HT-29 (cell line): Measurements from ENCODE around the gene NUMB. TPM values are rescaled to one million over a fixed set of nuclear protein-coding genes. Genes with fewer than 3 reads are reported as not detected.
A peak's percentile ranks its signal among the peaks of the same experiment; 100 is the strongest.

Experiments used
- DNase-seq: peaks from one replicate; pipeline ENCODE4 v3.0.0-alpha.2; 2015; ENCODE audit warnings: low spot score
- small RNA-seq: library from RNA; depleted of rRNA; stranded (forward); fragments of <200 nt; gene quantifications from one replicate; pipeline ENCODE3, GENCODE V24; 2014
- total RNA-seq: library from RNA; depleted of rRNA; stranded (reverse); fragments of >200 nt; shearing (Covaris generic); gene quantifications from 2 replicates; pipeline ENCODE4 v1.2.3, GENCODE V29; 2014; rRNA removed

The NUMB gene
- total RNA-seq, 1 experiment from 2014 or later = 19.6 TPM

GRCh38 chr14:73234586-73235394 is 223.6 kb downstream of the NUMB start:
- DNase-seq = no peak

- no peak for DNase-seq
Measured at GRCh38 chr14:73234029-73234428, 224.3 kb downstream of the NUMB start.

GRCh38 chr14:73233564-73233963 is 224.8 kb downstream of the NUMB start:
- no peak for DNase-seq

GRCh38 chr14:73232984-73233383 is 225.4 kb downstream of the NUMB start:
- no peak for DNase-seq

- DNase-seq = peak; percentile 20
Measured at GRCh38 chr14:73231981-73232851, 226.1 kb downstream of the NUMB start.

GRCh38 chr14:73230051-73230450 is 228.3 kb downstream of the NUMB start:
- DNase-seq = no peak

- DNase-seq = no peak
Measured at GRCh38 chr14:73227812-73228781, 230.2 kb downstream of the NUMB start.

- DNase-seq = no peak
Measured at GRCh38 chr14:73225496-73225895, 232.8 kb downstream of the NUMB start.

Small RNA genes lying within 50 kb of the gene (small RNA-seq; reads per million reads assigned to genes)
- not detected for gene RNU6-419P

Other genes with a start within 250 kb of the NUMB start
- gene PAPLN, start 221.0 kb downstream of the NUMB start, total RNA-seq = 0.13 and 0.25 TPM in 2 replicates
- gene RIOX1, start 32.4 kb upstream of the NUMB start, total RNA-seq = 17.9 and 23.3 TPM in 2 replicates
- 4.0 and 4.1 TPM in 2 replicates for gene ACOT1, start 78.6 kb upstream of the NUMB start, total RNA-seq
- gene HEATR4, start 100.4 kb upstream of the NUMB start, total RNA-seq = 0.10 TPM in 1 of 2 replicates, not detected in the other
- gene ACOT2, start 110.7 kb upstream of the NUMB start, total RNA-seq = 18.3 and 19.2 TPM in 2 replicates
- gene ACOT4, start 133.3 kb upstream of the NUMB start, total RNA-seq = 3.3 and 3.5 TPM in 2 replicates
- gene ACOT6, start 154.0 kb upstream of the NUMB start, total RNA-seq = not detected in 2 replicates
- gene DNAL1, start 186.4 kb upstream of the NUMB start, total RNA-seq = 1.1 and 3.2 TPM in 2 replicates